Body of pancreas (tissue), 4 donors: Measurements from ENCODE around the gene NDUFAF3. TPM values are rescaled to one million over a fixed set of nuclear protein-coding genes. Genes with fewer than 3 reads are reported as not detected.

Experiments used
- ATAC-seq: fragments of 150-250 bp; one replicate; pipeline ENCODE4 v1.9.1; 2016
- DNase-seq, 4 donors: peaks; one replicate each; pipeline ENCODE4 v3.0.0-alpha.2; 2019
- H3K27ac ChIP-seq, 4 donors: fragments of 200-600 bp; sonication (generic); 1 replicate in 3 of 4; 2 replicates in 1 of 4; pipeline versions ENCODE4 v1.5.1 to v1.6.1; 2016 to 2019; ENCODE audit warnings: mild to moderate bottlenecking in 1 of 4, mixed read lengths in 1 of 4, moderate library complexity in 1 of 4
- H3K27me3 ChIP-seq, 2 donors: fragments of 200-600 bp; sonication (generic); one replicate each; pipeline ENCODE4 v1.6.0; 2016; ENCODE audit warnings: mild to moderate bottlenecking in 1 of 2
- H3K36me3 ChIP-seq, 2 donors: fragments of 200-600 bp; sonication (generic); replicated peaks in 1 of 2; 2 replicates each; pipeline ENCODE4 v1.5.1; 2016; ENCODE audit warnings: low read depth in 2 of 2; ENCODE audit not compliant: insufficient read depth in 1 of 2
- H3K4me1 ChIP-seq: fragments of 200-600 bp; sonication (generic); one replicate; pipeline ENCODE4 v1.6.0; 2016
- H3K4me3 ChIP-seq, 2 donors: fragments of 200-600 bp; sonication (generic); 1 replicate in 1 of 2; 2 replicates in 1 of 2; pipeline ENCODE4 v1.5.1; 2016 to 2019
- H3K9me3 ChIP-seq, 3 donors: fragments of 200-600 bp; sonication (generic); 1 replicate in 2 of 3; 2 replicates in 1 of 3; pipeline ENCODE4 v1.5.1; 2016
- CTCF ChIP-seq, 7 experiments: fragments of 450-650 bp in 4 of 7; fragments of 200-600 bp in 3 of 7; sonication (generic) in 3 of 7; IDR thresholded peaks; one replicate each; pipeline ENCODE4 v1.5.1; 2016 to 2019; ENCODE audit warnings: antibody characterized with exemption in 7 of 7
- POLR2A ChIP-seq, 3 donors: fragments of 450-650 bp; IDR thresholded peaks; one replicate each; pipeline ENCODE4 v1.6.1; 2016; ENCODE audit warnings: antibody characterized with exemption in 3 of 3, mild to moderate bottlenecking in 2 of 3
- WGBS, 2 donors: methylation state at CpG; one replicate each; pipeline ENCODE4 v1.1.5; 2017; 5-methylcytosine and 5-hydroxymethylcytosine counted together
- intact Hi-C: fragments of 100-400 bp; cut with DNase I; formaldehyde crosslinking; loops from one replicate; pipeline ENCODE4 v1.15.1; 2023
- total RNA-seq, 2 donors: library from RNA; depleted of rRNA; stranded (reverse); fragments of >200 nt; gene quantifications; one replicate each; pipeline ENCODE4 v1.1.0, GENCODE V29; 2016

Gene NDUFAF3
- total RNA-seq, 2 donors from 2014 or later: 25.7 to 55.0 TPM

DNA sequence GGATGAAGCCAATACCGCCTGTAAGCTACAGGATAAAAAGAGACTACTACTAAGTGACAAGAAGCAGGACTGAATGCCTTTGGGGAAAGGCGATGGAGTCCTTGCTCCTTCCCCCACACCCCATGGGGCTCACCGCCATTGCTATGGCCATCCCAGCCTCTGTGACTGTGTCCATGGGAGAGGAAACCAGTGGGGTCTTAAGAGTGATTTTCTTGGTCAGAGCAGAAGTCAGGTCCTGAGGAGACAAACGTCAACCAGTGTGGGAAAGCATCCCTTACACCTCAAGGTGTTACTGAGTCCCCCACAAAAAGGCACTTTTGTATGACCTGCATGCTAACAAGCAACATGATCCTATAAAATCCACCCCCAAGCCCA is 6.4 kb downstream of the NDUFAF3 start:
- H3K4me1 ChIP-seq: peaks cover 48% of the 10 kb centered on the region
- WGBS, 2 donors: 72 to 74% methylated on average over 3 to 4 of the region's 4 CpGs
- peaks cover 0 to 25% of the 10 kb centered on the region in 2 donors for H3K36me3 ChIP-seq

DNA sequence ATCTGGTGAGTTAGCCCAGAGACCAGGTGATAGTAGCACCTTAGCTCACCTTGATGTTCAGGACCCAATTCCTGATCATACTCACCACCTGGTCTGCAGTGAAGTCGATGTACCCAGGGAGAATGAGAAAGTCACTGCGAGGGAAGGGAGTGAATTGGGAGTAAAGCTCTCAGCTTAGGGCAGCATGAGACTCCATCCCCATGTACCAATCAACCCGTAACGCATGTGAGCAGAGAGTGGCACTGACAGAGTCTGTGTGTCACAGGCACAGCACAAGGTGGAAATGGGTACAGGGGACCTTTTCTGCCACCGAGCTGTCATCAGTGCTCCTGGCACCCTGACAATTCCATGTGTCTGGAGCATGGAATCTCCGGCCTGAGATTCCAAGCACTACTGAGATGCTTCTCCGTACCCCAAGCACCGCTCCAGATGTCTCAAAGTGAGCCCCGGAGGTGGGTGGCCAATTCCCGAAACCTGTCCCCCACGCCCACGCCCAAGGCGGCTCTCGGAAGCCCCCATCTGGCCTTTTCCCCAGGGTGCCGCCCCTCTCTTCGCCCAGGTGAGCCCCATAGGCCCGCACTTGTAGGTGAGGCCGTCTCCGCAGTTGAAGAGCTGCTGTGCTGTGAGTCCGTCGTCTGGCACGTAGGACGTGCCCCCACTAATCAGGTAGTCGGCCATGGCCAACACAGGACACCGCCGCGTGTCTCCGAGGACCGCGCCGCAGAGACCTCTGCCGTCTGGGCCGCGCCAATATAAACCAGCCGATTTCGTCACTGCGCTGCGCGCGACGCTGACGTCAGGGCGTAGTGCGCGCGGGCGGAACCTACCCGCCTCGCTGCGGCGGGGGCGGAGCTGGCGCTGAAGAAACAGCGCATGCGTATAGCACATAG is 7.0 kb downstream of the NDUFAF3 start, which contains the start of gene IMPDH2:
Gene IMPDH2, minus strand, starts transcription at position 726 of the 890 bp plus-strand sequence. Its CDS starts 48 bp downstream, at position 678.
- Histone ChIP-seq H3K27me3 (no peaks in the 10 kb centered on the region), H3K27ac (peak within 1 kb of the TSS; percentile 77 to 90 (median 82)), H3K36me3 (peaks cover 0 to 24% of the 10 kb centered on the region in 2 donors), H3K9me3 (no peaks in the 10 kb centered on the region), H3K4me1 (peaks cover 42% of the 10 kb centered on the region), H3K4me3 (peak within 1 kb of the TSS; percentile 23 to 44)
- WGBS, 2 donors: 1 to 3% methylated on average over 4 to 55 of the region's 55 CpGs
- ATAC-seq (peak; percentile 97), DNase-seq (peak; percentile 93 to 95 (median 94))
- intact Hi-C loops: no loop called here
- TF ChIP-seq CTCF (IDR thresholded peaks at IDR 0.05) (peak in 4 of 7 experiments; percentile 5 to 38 (median 16)), POLR2A (IDR thresholded peaks at IDR 0.05) (peak; percentile 97 to 99 (median 98))

More for the DNA sequence above, 6.4 kb downstream of the NDUFAF3 start:
- H3K27ac ChIP-seq: peak overlapping the region; percentile 77 to 90 (median 82)
- intact Hi-C loops: no loop called here
- TF ChIP-seq POLR2A (IDR thresholded peaks at IDR 0.05): no peak
- TF ChIP-seq CTCF (IDR thresholded peaks at IDR 0.05): no peak
- no peaks in the 10 kb centered on the region for H3K27me3 ChIP-seq
- H3K9me3 ChIP-seq: no peaks in the 10 kb centered on the region
- no peak overlapping the region for H3K4me3 ChIP-seq
- DNase-seq (no peak), ATAC-seq (no peak)

DNA sequence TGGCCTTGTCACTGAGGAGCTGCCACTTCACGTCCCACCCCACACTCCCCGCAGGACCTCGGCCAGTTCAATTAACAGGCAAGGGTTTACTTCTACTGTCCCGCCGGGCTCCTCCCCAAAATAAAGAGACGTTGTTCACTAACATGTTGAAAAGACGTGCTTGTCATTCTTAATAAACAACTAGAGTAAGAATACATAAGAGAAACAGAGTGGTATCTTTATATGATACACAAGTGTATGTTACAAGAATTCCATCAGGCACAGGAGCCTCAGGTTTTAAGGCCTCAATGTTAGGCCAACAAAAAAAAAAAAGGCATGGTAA is 7.6 kb downstream of the NDUFAF3 start:
- Histone ChIP-seq H3K27me3 (no peaks in the 10 kb centered on the region), H3K36me3 (peaks cover 0 to 22% of the 10 kb centered on the region in 2 donors), H3K4me3 (no peak overlapping the region), H3K27ac (peak overlapping the region; percentile 77 to 90 (median 82)), H3K9me3 (no peaks in the 10 kb centered on the region), H3K4me1 (peaks cover 36% of the 10 kb centered on the region)
- DNase-seq: no peak
- TF ChIP-seq CTCF (IDR thresholded peaks at IDR 0.05): peak in 1 of 7 experiments; percentile 0
- TF ChIP-seq POLR2A (IDR thresholded peaks at IDR 0.05): no peak
- no peak for ATAC-seq
- WGBS, 2 donors: 0 to 1% methylated on average over 7 of the region's 7 CpGs
- intact Hi-C loops: no loop called here

GRCh38 chr3:49030321-49030720 is 8.4 kb downstream of the NDUFAF3 start:
- Histone ChIP-seq H3K36me3 (peaks cover 0 to 18% of the 10 kb centered on the region in 2 donors), H3K9me3 (no peaks in the 10 kb centered on the region), H3K27me3 (no peaks in the 10 kb centered on the region), H3K4me3 (no peak overlapping the region), H3K27ac (no peak overlapping the region), H3K4me1 (peaks cover 30% of the 10 kb centered on the region)
- no peak for ATAC-seq
- intact Hi-C loops: no loop called here
- no peak for DNase-seq
- 79% methylated on average over 6 of the region's 6 CpGs for WGBS, 2 donors
- TF ChIP-seq POLR2A (IDR thresholded peaks at IDR 0.05) (no peak), CTCF (IDR thresholded peaks at IDR 0.05) (no peak)
